Measurements from ENCODE around the gene PDE6G. TPM values are rescaled to one million over a fixed set of nuclear protein-coding genes. Genes with fewer than 3 reads are reported as not detected.

PDE6G gene
- total and polyA plus RNA-seq, 2 of the 4 experiments (the other 2 are of a cell fraction): 2.7 TPM; not detected in 1

DNA sequence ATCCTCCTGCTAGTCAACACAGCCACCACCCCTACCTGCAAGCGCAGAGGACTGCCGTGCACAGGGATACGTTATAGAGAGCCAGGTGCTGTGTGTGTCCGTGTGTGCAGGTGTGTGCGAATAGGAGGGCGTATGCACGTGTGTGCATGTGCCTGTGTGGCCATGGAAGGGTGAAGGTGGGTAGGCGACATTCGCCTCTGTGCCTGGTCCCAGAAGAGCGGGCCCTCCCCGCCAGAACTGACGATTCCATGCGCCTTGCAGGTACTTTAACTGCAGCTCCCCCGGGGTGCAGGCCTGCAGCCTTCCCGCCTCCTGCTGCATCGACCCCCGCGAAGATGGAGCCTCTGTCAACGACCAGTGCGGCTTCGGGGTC lies 8.7 kb downstream of the PDE6G start:
- H3K4me1 ChIP-seq (ENCODE audit: control insufficient read depth, insufficient read depth, low read length): peaks cover 6% of the 10 kb centered on the region
- peaks cover 8% of the 10 kb centered on the region; the same call in 1 of the 2 replicates for H3K9me3 ChIP-seq (ENCODE audit: control insufficient read depth, insufficient read depth, low read length)
- H2BK5ac ChIP-seq (ENCODE audit: low read depth, low read length, poor library complexity, severe bottlenecking): no peak overlapping the region
- H2AFZ ChIP-seq (replicated peaks; ENCODE audit: low read length, poor library complexity): peak overlapping the region; percentile 13
- no peak for ATAC-seq (ENCODE audit: low read depth)
- H3K4me2 ChIP-seq (ENCODE audit: low read depth, low read length): no peak overlapping the region
- 4% methylated on average over 12 of the region's 21 CpGs; no CpG with 5 or more reads in 1 of the 2 experiments for WGBS, 2 experiments (ENCODE audit: extremely low coverage in 2 of 2, insufficient read length in 1 of 2)
- no peak overlapping the region for H4K91ac ChIP-seq (ENCODE audit: insufficient read depth, low read depth, low read length)
- POLR2A ChIA-PET (ENCODE audit: unreplicated experiment): no interaction called here
- no peak overlapping the region for H3K23ac ChIP-seq (ENCODE audit: low read depth, low read length)
- H4K20me1 ChIP-seq (ENCODE audit: insufficient read depth, low read length): peaks cover 3% of the 10 kb centered on the region; the same call in 1 of the 2 replicates
- no TSS peak for BruUV-seq (replicated peaks)
- peaks cover 12% of the 10 kb centered on the region for H3K9me1 ChIP-seq (ENCODE audit: insufficient read depth, low read length)
- in situ Hi-C loops (cut with MboI; ENCODE audit: low sequenced_read_pairs) (no loop called here), intact Hi-C loops (cut with micrococcal nuclease) (no loop called here), dilution Hi-C loops (cut with HindIII; ENCODE audit: low sequenced_read_pairs, unreplicated experiment) (no loop called here)
- no peak overlapping the region for H3K18ac ChIP-seq (ENCODE audit: low read depth, low read length)
- DNase-seq: no peak
- no peak overlapping the region for H3K4ac ChIP-seq (ENCODE audit: low read depth, low read length)
- H3K36me3 ChIP-seq (ENCODE audit: control insufficient read depth, insufficient read depth, low read length): 0 out of 2 replicates have a peak, but pooled peaks cover 2% of the 10 kb centered on the region
- no peak overlapping the region for H2AK9ac ChIP-seq (replicated peaks; ENCODE audit: low read depth, low read length, poor library complexity)
- H4K5ac ChIP-seq (ENCODE audit: low read depth, low read length): no peak overlapping the region
- H2BK15ac ChIP-seq (ENCODE audit: low read depth, low read length): no peak overlapping the region
- no peak overlapping the region for H3K27ac ChIP-seq (ENCODE audit: insufficient read depth, low read length)
- H3K4me3 ChIP-seq (ENCODE audit: insufficient read depth, low read depth, low read length): no peak overlapping the region
- no peak overlapping the region for H3K56ac ChIP-seq (ENCODE audit: extremely low read depth, insufficient read depth, low read length)
- no peak overlapping the region for H2BK20ac ChIP-seq (ENCODE audit: low read depth, low read length)
- H3K79me1 ChIP-seq (ENCODE audit: low read depth in 1 of 2, low read length in 2 of 2): peaks cover 0 to 1% of the 10 kb centered on the region in 2 experiments; a peak in 1 of 4 replicates
- H2AK5ac ChIP-seq (ENCODE audit: low read depth, low read length): no peak overlapping the region
- CTCF ChIA-PET: no interaction called here
- TF ChIP-seq RCOR1 (IDR thresholded peaks at IDR 0.05; ENCODE audit: insufficient replicate concordance, low read length) (no peak), MXI1 (IDR thresholded peaks at IDR 0.05; ENCODE audit: borderline replicate concordance, low read depth, low read length) (no peak), RAD21 (IDR thresholded peaks at IDR 0.05; ENCODE audit: low read length) (no peak), CEBPB (IDR thresholded peaks at IDR 0.05; ENCODE audit: low read depth, low read length) (no peak), CHD1 (IDR thresholded peaks at IDR 0.05; ENCODE audit: low read depth, low read length) (no peak), FOS (IDR thresholded peaks at IDR 0.05; ENCODE audit: low read depth, low read length) (no peak), NFE2L2 (IDR thresholded peaks at IDR 0.05; ENCODE audit: low read depth, low read length) (no peak), RFX5 (IDR thresholded peaks at IDR 0.05; ENCODE audit: low read depth, low read length) (no peak), MAFK (IDR thresholded peaks at IDR 0.05; ENCODE audit: low read depth, low read length) (no peak)
- TF ChIP-seq, protein P1, sequence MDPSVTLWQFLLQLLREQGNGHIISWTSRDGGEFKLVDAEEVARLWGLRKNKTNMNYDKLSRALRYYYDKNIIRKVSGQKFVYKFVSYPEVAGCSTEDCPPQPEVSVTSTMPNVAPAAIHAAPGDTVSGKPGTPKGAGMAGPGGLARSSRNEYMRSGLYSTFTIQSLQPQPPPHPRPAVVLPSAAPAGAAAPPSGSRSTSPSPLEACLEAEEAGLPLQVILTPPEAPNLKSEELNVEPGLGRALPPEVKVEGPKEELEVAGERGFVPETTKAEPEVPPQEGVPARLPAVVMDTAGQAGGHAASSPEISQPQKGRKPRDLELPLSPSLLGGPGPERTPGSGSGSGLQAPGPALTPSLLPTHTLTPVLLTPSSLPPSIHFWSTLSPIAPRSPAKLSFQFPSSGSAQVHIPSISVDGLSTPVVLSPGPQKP (IDR thresholded peaks at IDR 0.05; ENCODE audit: borderline replicate concordance, low read depth, low read length): no peak
- TF ChIP-seq, protein P2, sequence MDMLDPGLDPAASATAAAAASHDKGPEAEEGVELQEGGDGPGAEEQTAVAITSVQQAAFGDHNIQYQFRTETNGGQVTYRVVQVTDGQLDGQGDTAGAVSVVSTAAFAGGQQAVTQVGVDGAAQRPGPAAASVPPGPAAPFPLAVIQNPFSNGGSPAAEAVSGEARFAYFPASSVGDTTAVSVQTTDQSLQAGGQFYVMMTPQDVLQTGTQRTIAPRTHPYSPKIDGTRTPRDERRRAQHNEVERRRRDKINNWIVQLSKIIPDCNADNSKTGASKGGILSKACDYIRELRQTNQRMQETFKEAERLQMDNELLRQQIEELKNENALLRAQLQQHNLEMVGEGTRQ (IDR thresholded peaks at IDR 0.05; ENCODE audit: low read depth, low read length): no peak
- H4K8ac ChIP-seq (ENCODE audit: low read depth in 2 of 2, low read length in 2 of 2): no peak overlapping the region
- H3K9ac ChIP-seq (ENCODE audit: low read depth, low read length): no peak overlapping the region
- peaks cover 19% of the 10 kb centered on the region for H3K27me3 ChIP-seq (ENCODE audit: control insufficient read depth, insufficient read depth, low read length)
- no peak overlapping the region for H2BK120ac ChIP-seq (ENCODE audit: low read depth, low read length)
- no peak overlapping the region for H3K14ac ChIP-seq (replicated peaks; ENCODE audit: low read depth, low read length)
